IPS-NIHi11 (cell line): ENCODE data around the gene ATP13A3.

Experiments
- DNase-seq: peaks from one replicate; pipeline ENCODE4 v3.0.0; 2012; ENCODE audit warnings: mixed read lengths, low spot score

The ATP13A3 gene

GRCh38 chr3:194369522-194370279 lies 117.1 kb downstream of the ATP13A3 start, which contains the start of gene LRRC15:
Gene LRRC15, minus strand, starts transcription at chr3:194369743. Its CDS starts 8,700 bp downstream, at chr3:194361043.
- peak; percentile 66 for DNase-seq

DNA sequence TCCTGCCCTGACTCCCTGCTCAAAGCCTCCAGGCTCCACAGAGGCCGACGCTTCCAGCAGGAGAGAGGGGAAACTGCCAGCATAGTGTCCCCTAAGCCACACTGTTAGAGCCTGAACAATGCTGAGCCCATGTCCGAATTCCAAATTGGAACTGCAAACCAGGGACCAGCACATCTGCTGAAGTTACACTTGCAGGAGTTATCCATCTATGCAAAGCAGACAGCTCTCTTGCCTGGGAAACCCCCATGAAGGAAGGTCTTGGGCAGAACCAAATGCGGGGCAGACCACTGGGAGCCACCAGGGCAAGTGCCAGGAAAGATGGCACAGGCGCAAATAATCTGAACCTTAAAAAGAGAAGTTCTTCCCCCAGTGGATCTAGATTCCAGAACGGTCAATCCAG lies 117.9 kb downstream of the ATP13A3 start:
- no peak for DNase-seq

GRCh38 chr3:194367992-194368841 lies 118.6 kb downstream of the ATP13A3 start:
- DNase-seq = no peak

GRCh38 chr3:194365978-194366490 lies 120.8 kb downstream of the ATP13A3 start:
- no peak for DNase-seq

- no peak for DNase-seq
Observed at GRCh38 chr3:194365526-194365925, 121.3 kb downstream of the ATP13A3 start.

DNA sequence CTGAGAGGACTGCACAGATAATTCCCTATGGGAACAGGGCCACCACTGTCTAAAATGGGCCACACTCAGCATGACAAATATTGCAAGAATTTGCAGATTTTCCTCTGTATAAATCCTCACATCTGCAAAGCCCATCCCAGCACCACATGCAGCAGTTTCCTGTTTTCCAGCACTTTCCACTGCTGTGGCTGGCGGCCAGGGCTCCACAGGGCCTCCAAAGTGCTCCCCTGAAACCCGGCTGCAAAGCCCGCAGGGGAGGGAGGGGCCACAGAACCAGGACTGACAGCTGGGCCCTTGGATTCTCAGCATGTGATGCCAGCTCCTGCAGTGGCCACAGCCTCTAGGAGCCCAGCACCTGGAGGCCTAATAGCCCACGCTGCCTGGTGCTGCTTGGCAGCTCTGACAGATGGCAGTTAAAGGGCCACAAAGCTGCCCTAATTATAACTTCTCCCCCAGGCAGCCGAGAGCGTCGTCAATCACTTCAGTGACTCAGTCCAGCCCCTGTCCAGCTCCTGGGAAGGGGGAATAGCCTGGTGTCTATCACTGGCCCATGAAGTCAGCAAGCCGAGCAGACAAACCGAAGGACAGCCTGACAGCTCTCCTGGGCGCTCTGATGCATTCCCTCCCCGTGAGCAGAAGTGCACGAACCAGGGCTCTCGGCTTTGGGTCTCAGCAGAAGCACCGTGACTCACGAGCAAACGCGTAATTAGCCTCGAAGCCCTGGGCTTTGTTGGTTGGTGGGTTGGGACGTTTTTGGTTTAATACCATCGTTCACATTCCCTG lies 122.0 kb downstream of the ATP13A3 start:
- peak; percentile 46 for DNase-seq

DNA sequence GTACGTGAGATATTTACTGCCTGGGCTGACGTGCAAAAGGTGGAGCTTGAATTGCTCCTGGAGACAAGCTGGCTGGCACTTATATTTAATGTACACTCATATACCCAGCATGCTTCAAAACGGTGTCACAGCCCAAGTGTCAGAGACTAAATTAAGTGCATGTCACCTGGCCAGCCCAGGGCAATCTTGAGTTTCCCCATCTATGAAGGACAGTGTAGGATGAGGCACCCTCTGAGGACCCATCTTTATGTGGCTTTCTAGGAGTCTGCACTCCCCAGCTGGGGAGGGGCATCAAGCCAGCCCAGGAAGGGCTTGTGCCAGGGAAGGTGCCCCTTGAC lies 122.5 kb downstream of the ATP13A3 start:
- no peak for DNase-seq

GRCh38 chr3:194360568-194360967 lies 126.2 kb downstream of the ATP13A3 start:
- no peak for DNase-seq

DNA sequence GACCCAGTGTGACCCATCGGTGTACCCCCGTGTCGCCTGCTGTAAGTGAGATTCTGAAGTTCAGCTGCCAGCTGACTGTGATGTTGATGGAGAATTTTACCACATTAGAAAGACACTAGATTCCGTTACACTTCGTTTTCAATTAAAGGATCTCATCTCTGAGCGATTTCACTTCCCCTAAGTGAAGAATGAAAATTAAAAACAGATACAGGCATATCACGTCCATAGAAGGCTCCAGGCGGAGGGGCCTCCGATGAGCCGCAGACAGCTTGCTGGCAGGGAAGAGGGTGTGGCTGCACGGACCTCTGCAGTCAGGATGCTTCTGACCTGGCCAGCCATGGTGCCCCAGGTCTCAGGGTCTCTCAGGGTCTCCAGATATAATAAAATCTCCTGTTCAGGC lies 129.1 kb downstream of the ATP13A3 start:
- no peak for DNase-seq

DNA sequence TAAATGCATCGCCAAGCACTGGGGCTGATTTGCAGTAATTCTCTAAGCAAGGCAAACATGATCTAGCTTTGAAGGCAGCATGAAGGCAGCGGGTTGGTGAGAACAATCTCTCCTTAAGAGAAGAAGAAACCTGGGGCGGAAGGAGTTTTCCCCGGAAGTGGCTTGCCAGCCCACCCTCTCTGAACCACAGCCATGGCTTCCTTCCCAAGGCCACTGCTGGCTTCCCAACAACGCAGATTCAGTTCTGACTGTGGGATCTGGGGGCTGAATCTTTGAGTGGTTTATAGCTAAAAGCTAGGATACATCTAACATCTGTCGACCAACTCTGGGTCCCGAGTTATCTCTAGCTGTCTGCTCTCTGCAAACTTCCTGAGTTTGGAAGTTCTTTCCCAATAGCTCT lies 131.4 kb downstream of the ATP13A3 start:
- no peak for DNase-seq

DNA sequence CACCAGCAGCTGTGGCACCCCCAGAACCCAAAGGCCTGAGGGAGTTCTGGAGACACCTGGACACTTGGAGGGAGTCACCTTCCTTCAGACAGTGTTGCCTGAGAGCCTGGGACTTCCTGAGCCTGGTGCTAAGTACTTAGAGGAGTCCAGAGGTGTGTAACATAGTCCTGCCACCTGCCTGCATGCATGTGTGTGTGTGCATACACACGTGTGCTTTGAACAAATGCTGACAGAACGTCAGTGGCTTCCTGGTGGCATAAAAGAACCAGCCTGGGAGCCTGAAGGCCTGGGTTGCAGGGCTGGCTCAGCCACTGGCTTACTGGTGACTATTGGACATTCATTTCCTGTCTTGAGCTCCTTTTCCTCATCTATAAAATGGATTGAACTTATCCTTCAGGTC lies 132.5 kb downstream of the ATP13A3 start:
- no peak for DNase-seq
